Breast epithelium (tissue), 4 donors: ENCODE results near the gene SLC25A36. TPM values are rescaled to one million over a fixed set of nuclear protein-coding genes. Genes with fewer than 3 reads are reported as not detected.
"Not testable (repeated sequence)": the region's sequence is repeated elsewhere in the genome, so short reads cannot be mapped to it uniquely, and the experiment has no call there.

Experiments used
- DNase-seq, 2 donors: peaks; one replicate each; pipeline ENCODE4 v3.0.0-alpha.2; 2019; ENCODE audit warnings: low spot score in 2 of 2
- H3K27ac ChIP-seq, 2 donors: fragments of 200-600 bp; sonication (generic) in 1 of 2; one replicate each; pipeline ENCODE4 v1.5.1; 2016 to 2019; ENCODE audit warnings: mild to moderate bottlenecking in 1 of 2
- H3K27me3 ChIP-seq, 2 donors: fragments of 200-600 bp; sonication (generic) in 1 of 2; one replicate each; pipeline versions ENCODE4 v1.5.1 to v1.6.0; 2017 to 2019; ENCODE audit warnings: control low read depth in 1 of 2, mild to moderate bottlenecking in 1 of 2
- H3K36me3 ChIP-seq: fragments of 200-600 bp; one replicate; pipeline ENCODE4 v1.5.1; 2019
- H3K4me1 ChIP-seq, 2 donors: fragments of 200-600 bp; sonication (generic); one replicate each; pipeline ENCODE4 v1.5.1; 2016 to 2019; ENCODE audit warnings: control low read depth in 1 of 2
- H3K4me3 ChIP-seq, 3 donors: fragments of 200-600 bp; sonication (generic); 1 replicate in 2 of 3; 2 replicates in 1 of 3; pipeline ENCODE4 v1.5.1; 2016 to 2019; ENCODE audit warnings: mild to moderate bottlenecking in 3 of 3, moderate library complexity in 2 of 3
- H3K9me3 ChIP-seq, 2 donors: fragments of 200-600 bp; sonication (generic) in 1 of 2; one replicate each; pipeline ENCODE4 v1.5.1; 2016 to 2019; ENCODE audit warnings: control low read depth in 1 of 2
- POLR2A ChIP-seq: fragments of 450-650 bp; IDR thresholded peaks from one replicate; pipeline ENCODE4 v1.6.1; 2016; ENCODE audit warnings: antibody characterized with exemption, mild to moderate bottlenecking, moderate library complexity
- POLR2AphosphoS5 ChIP-seq, 3 donors: sonication (generic); formaldehyde crosslinking; IDR thresholded peaks; one replicate each; pipeline ENCODE4 v1.6.1; 2017; ENCODE audit warnings: antibody characterized with exemption in 3 of 3
- intact Hi-C: fragments of 100-400 bp; cut with DNase I; formaldehyde crosslinking; loops from one replicate; pipeline ENCODE4 v1.15.1; 2023; ENCODE audit warnings: low total_unique reads
- total RNA-seq, 3 donors: library from RNA; depleted of rRNA; stranded (reverse); fragments of >200 nt; gene quantifications; one replicate each; pipeline ENCODE4 v1.1.0, GENCODE V29; 2016
- TF ChIP-seq, protein P1 (sequence below), 3 donors: fragments of 450-650 bp; IDR thresholded peaks; one replicate each; pipeline ENCODE4 v1.5.1; 2016 to 2017; ENCODE audit warnings: antibody characterized with exemption in 3 of 3, mild to moderate bottlenecking in 3 of 3, moderate library complexity in 3 of 3

SLC25A36 gene
- total RNA-seq, 3 donors from 2014 or later: 74.7 to 111 (median 86.7) TPM

GRCh38 chr3:141009496-141009895, 67.9 kb downstream of the SLC25A36 start:
- TF ChIP-seq POLR2AphosphoS5 (IDR thresholded peaks at IDR 0.05) (no peak), POLR2A (no peak)
- TF ChIP-seq, protein P1, sequence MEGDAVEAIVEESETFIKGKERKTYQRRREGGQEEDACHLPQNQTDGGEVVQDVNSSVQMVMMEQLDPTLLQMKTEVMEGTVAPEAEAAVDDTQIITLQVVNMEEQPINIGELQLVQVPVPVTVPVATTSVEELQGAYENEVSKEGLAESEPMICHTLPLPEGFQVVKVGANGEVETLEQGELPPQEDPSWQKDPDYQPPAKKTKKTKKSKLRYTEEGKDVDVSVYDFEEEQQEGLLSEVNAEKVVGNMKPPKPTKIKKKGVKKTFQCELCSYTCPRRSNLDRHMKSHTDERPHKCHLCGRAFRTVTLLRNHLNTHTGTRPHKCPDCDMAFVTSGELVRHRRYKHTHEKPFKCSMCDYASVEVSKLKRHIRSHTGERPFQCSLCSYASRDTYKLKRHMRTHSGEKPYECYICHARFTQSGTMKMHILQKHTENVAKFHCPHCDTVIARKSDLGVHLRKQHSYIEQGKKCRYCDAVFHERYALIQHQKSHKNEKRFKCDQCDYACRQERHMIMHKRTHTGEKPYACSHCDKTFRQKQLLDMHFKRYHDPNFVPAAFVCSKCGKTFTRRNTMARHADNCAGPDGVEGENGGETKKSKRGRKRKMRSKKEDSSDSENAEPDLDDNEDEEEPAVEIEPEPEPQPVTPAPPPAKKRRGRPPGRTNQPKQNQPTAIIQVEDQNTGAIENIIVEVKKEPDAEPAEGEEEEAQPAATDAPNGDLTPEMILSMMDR (IDR thresholded peaks at IDR 0.05): no peak
- Histone ChIP-seq H3K36me3 (no peaks in the 10 kb centered on the region), H3K27ac (no peak overlapping the region), H3K4me3 (no peak overlapping the region), H3K4me1 (no peaks in the 10 kb centered on the region), H3K9me3 (no peaks in the 10 kb centered on the region), H3K27me3 (no peaks in the 10 kb centered on the region)
- DNase-seq: no peak
- intact Hi-C loops: no loop called here

- intact Hi-C loops: no loop called here
- Histone ChIP-seq H3K36me3 (no peaks in the 10 kb centered on the region), H3K27ac (no peak overlapping the region), H3K9me3 (no peaks in the 10 kb centered on the region), H3K4me3 (no peak overlapping the region), H3K27me3 (no peaks in the 10 kb centered on the region), H3K4me1 (no peaks in the 10 kb centered on the region)
- TF ChIP-seq POLR2A: no peak
- TF ChIP-seq, protein P1 (IDR thresholded peaks at IDR 0.05): peak in 2 of 3 donors; percentile 49 to 52
- TF ChIP-seq POLR2AphosphoS5 (IDR thresholded peaks at IDR 0.05): no peak
- DNase-seq: peak; percentile 30 to 66
These were observed 69.8 kb downstream of the SLC25A36 start for GRCh38 chr3:141011232-141011996.

- Histone ChIP-seq H3K9me3 (no peaks in the 10 kb centered on the region), H3K4me1 (no peaks in the 10 kb centered on the region), H3K27ac (no peak overlapping the region), H3K4me3 (no peak overlapping the region), H3K36me3 (no peaks in the 10 kb centered on the region), H3K27me3 (no peaks in the 10 kb centered on the region)
- DNase-seq: no peak
- intact Hi-C loops: no loop called here
- TF ChIP-seq POLR2AphosphoS5 (IDR thresholded peaks at IDR 0.05): no peak
- TF ChIP-seq, protein P1 (IDR thresholded peaks at IDR 0.05): no peak
- TF ChIP-seq POLR2A: no peak
These were observed 70.3 kb downstream of the SLC25A36 start for GRCh38 chr3:141011997-141012262.

GRCh38 chr3:141012571-141012970, 70.9 kb downstream of the SLC25A36 start:
- H3K36me3 ChIP-seq: no peaks in the 10 kb centered on the region
- no peak overlapping the region for H3K4me3 ChIP-seq
- no peaks in the 10 kb centered on the region for H3K4me1 ChIP-seq
- no peaks in the 10 kb centered on the region for H3K9me3 ChIP-seq
- H3K27me3 ChIP-seq: no peaks in the 10 kb centered on the region
- intact Hi-C loops: no loop called here
- no peak overlapping the region for H3K27ac ChIP-seq
- no peak for DNase-seq
- TF ChIP-seq POLR2AphosphoS5 (IDR thresholded peaks at IDR 0.05) (no peak), POLR2A (no peak)
- TF ChIP-seq, protein P1 (IDR thresholded peaks at IDR 0.05): no peak

DNA sequence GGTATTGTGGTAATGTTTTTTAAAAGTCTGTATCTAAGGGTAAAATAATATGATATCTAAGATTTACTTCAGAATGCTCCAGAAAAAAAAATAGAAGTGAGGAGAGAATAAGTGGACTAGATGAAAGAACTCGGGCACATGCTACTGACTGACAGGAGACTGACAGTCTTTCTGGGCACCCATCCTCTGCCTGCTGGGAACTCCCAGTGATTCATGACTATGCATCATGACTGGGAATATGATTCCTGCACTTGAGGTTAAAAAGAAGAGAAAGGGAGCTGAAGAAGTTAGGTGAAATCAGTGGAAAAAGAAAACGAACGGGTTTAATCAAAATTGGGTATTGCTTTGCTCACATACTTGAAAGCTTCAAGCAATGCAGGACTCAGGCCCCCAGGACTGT, 73.8 kb downstream of the SLC25A36 start:
- no peaks in the 10 kb centered on the region for H3K4me1 ChIP-seq
- no peak for DNase-seq
- no peaks in the 10 kb centered on the region for H3K9me3 ChIP-seq
- no peak overlapping the region for H3K27ac ChIP-seq
- H3K4me3 ChIP-seq: no peak overlapping the region
- no peaks in the 10 kb centered on the region for H3K36me3 ChIP-seq
- intact Hi-C loops: no loop called here
- TF ChIP-seq, protein P1 (IDR thresholded peaks at IDR 0.05): no peak
- TF ChIP-seq POLR2A: no peak
- no peak for TF ChIP-seq POLR2AphosphoS5 (IDR thresholded peaks at IDR 0.05)
- H3K27me3 ChIP-seq: no peaks in the 10 kb centered on the region

DNA sequence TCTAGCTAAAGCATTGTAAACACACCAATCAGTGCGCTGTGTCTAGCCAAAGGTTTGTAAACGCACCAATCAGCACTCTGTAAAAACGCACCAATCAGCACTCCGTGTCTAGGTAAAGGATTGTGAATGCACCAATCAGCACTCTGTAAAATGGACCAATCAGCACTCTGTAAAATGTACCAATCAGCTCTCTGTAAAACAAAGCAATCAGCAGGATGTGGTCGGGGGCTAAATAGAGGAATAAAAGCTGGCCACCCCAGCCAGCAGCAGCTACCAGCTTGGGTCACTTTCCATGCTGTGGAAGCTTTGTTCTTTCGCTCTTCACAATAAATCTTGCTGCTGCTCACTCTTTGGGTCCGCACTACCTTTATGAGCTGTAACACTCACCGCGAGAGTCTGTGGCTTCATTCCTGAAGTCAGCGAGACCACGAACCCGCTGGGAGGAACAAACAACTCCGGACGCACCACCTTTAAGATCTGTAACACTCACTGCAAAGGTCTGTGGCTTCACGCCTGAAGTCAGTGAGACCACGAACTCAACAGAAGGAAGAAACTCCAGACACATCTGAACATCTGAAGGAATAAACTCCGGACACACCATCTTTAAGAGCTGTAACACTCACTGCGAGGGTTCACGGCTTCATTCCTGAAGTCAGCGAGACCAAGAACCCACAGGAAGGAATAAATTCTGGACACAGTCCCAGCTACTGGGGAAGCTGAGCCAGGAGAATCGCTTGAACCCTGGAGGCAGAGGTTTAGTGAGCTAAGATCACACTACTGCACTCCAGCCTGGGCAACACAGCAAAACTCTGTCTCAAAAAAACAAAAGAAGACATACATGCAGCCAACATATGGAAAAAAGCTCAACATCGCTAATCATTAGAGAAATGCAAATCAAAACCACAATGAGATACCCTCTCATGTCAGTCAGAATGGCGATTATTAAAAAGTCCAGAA, 76.0 kb downstream of the SLC25A36 start:
- H3K4me1 ChIP-seq, H3K4me3 ChIP-seq, H3K27ac ChIP-seq, intact Hi-C loops, H3K9me3 ChIP-seq, H3K36me3 ChIP-seq, DNase-seq, H3K27me3 ChIP-seq: not testable (repeated sequence)
